HG03439 (cell line): ENCODE measurements around the gene AGAP5.
"Not testable (repeated sequence)": the region's sequence is repeated elsewhere in the genome, so short reads cannot be mapped to it uniquely, and the experiment has no call there.

Experiments used
- ATAC-seq: cut with Tn5 transposase; IDR thresholded peaks from one replicate; pipeline ENCODE4 v1.9.1; 2021; ENCODE audit warnings: mild to moderate bottlenecking, moderate library complexity; ENCODE audit not compliant: unreplicated experiment

AGAP5 gene

GRCh38 chr10:73697675-73698159 is at the start of gene AGAP5:
Gene AGAP5, minus strand, starts transcription at chr10:73698109. Its CDS starts 354 bp downstream, at chr10:73697755.
- not testable (repeated sequence) for ATAC-seq

GRCh38 chr10:73746721-73747120 is 48.8 kb upstream of the AGAP5 start:
- ATAC-seq, result no peak

- peak; percentile 25 for ATAC-seq
These were observed 46.7 kb upstream of the AGAP5 start for GRCh38 chr10:73744664-73744975.

GRCh38 chr10:73743905-73744663 is 46.2 kb upstream of the AGAP5 start, which contains the start of gene SEC24C:
Gene SEC24C, plus strand, starts transcription at chr10:73744372. Its CDS starts 2,461 bp downstream, at chr10:73746833.
- ATAC-seq, result peak; percentile 86

- ATAC-seq, result no peak
These were observed 45.5 kb upstream of the AGAP5 start for GRCh38 chr10:73743327-73743904.

- ATAC-seq, result no peak
These were observed 44.5 kb upstream of the AGAP5 start for GRCh38 chr10:73742454-73742734.

GRCh38 chr10:73740501-73741254 is 42.8 kb upstream of the AGAP5 start:
- ATAC-seq, result not testable (repeated sequence)

- no peak for ATAC-seq
These were observed 36.9 kb upstream of the AGAP5 start for GRCh38 chr10:73734796-73735305.

GRCh38 chr10:73734028-73734720 is 36.3 kb upstream of the AGAP5 start:
- ATAC-seq, result no peak

GRCh38 chr10:73732931-73733623 is 35.2 kb upstream of the AGAP5 start:
- ATAC-seq, result no peak

GRCh38 chr10:73732426-73732825 is 34.5 kb upstream of the AGAP5 start:
- no peak for ATAC-seq

GRCh38 chr10:73731588-73732375 is 33.9 kb upstream of the AGAP5 start:
- ATAC-seq, result no peak

GRCh38 chr10:73730153-73730906 is 32.4 kb upstream of the AGAP5 start:
- ATAC-seq, result peak; percentile 86

- not testable (repeated sequence) for ATAC-seq
These were observed 31.9 kb upstream of the AGAP5 start for GRCh38 chr10:73729781-73730152.

GRCh38 chr10:73723516-73723915 is 25.6 kb upstream of the AGAP5 start:
- ATAC-seq, result no peak

GRCh38 chr10:73720561-73720960 is 22.7 kb upstream of the AGAP5 start:
- not testable (repeated sequence) for ATAC-seq

- ATAC-seq, result no peak
These were observed 19.6 kb upstream of the AGAP5 start for GRCh38 chr10:73717556-73717955.

GRCh38 chr10:73716251-73716650 is 18.3 kb upstream of the AGAP5 start:
- no peak for ATAC-seq
